Stimulated activated CD8-positive, alpha-beta memory T cell treated with anti-CD3 and anti-CD28 coated beads, Interleukin-12 subunit alpha, Interleukin-12 subunit beta, amount 100 ng/mL, for 1 hour (primary cell): ENCODE results near the gene ERCC1.

Experiments used
- DNase-seq: peaks from one replicate; pipeline ENCODE4 v3.0.0-alpha.2; 2020; ENCODE audit warnings: low read depth

Gene ERCC1

DNA sequence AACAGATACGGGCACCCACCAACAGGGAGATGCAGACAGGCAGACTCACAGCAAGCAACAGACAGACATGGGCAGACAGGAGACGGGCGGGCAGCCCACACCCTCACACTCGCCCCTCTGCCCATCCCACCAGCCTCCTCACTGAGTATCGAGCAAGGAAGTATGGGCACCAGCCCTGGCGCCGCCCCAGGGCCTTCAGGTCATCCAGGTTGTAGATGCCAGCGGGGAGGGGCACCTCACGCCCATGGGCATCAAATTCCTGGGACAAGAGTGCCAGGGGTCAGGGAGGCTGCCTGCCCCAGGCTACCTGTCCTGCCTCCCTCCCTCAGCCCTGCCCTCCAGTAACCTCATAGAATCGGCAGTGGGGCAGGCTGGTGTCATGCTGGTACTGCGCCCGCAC, 59.0 kb downstream of the ERCC1 start:
- no peak for DNase-seq

DNA sequence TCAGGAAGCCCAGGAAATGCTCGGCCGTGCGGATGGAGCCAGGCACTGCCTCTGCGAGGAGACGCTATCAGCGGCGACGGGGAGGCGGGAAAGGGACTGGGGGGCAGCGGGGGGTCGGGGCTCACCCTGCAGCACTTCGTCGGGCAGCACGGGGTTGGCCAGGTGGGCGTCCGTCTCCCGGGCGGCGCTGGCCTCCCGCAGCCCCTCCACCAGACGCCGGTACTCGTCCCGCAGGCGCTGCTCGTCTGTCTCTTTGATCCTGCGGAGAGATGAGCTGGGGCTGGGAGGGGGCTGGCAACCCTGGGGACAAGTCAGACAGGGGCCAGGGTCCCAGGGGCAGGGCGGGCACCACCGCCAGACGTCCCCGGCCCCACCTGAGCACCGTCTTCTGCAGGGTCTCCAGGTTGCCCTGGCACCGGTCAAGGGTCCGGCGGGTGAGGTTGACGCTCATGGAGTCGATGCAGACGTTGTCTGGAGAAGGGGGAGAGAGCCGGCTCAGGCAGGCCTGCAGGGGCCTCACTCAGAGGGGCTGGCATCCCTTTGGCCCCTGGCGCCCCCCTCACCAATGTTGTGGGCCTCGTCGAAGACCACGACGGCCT, 59.8 kb downstream of the ERCC1 start:
- DNase-seq = no peak

DNA sequence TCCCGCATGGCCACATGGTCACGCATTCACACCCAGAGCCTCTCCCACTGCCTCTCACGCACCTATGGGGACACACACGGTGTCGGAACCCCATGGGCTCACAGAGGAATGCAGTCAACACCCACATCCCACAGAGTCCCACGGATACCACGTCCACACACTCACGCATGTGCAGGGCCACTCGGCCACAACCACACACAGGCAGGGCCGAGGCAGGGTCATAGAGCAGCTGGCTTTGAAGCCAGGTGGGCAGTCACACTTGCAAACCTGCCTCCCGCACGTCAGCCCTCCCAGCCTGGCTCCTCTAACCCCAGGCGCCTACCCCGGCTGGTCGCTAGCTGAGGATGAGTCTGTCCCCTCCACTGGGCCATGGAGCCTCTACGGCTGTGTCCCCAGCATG, 61.4 kb downstream of the ERCC1 start:
- DNase-seq = no peak

DNA sequence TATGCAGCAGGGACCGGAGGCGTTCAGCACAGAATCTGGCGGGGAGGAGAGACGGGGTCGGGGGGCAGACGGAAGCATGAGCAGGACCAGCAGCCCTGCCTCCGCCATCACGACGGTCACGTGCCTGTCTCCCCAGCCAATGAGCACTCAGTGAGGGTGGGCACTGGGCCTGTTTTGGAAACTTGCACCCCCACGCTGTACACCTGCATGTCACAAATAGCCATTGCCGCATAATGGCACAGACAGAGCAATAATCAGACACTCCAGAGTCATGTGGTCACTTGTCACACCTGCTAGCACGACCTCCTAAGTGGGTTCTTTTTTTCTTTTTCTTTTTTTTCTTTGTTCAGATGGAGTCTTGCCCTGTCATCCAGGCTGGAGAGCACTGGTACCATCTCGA, 62.1 kb downstream of the ERCC1 start:
- DNase-seq = no peak

DNA sequence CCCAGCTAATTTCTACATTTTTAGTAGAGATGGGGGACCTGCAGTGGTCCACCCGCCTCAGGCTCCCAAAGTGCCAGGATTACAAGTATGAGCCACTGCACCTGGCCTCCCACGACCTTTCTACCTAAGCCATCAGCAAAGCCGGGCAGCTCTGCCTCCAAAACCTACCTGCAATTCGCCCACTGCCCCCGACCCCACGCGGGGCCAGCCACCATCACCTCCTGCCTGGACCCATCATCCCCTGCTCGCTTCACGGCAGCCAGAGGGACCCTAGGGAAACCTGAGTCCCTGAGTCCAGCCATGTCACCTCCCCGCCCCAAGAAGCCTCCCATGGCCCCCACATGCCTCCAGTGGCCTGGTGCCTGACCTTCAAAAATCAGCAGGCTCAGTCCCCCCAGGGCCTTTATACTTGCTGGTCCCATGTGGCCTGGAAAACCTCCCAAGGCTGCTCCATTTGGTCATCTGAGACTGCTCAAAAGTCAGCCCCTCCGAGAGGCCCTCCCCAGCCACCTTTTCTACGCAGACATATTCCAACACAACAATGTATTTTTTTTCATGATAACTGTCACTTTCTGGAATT, 65.4 kb downstream of the ERCC1 start:
- DNase-seq = no peak

DNA sequence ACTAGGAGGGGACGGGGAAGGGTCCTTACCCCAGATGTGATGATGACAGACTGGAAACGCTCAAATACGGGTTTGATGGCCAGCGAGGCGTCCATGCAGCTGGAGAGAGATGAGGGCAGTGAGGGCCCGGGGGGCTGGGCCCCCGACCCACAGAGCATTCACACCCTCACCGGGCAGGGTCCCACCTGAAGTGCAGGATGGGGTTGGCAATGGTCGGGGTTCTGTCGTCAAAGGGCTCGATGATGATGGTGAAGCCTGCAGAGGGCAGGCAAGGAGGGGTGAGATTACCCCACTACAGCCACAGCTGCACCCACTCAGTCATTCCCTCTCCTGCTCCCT, 66.3 kb downstream of the ERCC1 start:
- DNase-seq = no peak
